Neural cell (in vitro differentiated cells): ENCODE data around the gene RAB6A. TPM values are rescaled to one million over a fixed set of nuclear protein-coding genes. Genes with fewer than 3 reads are reported as not detected.

Experiments used
- H2AFZ ChIP-seq: fragments of 200-600, 300-800 bp; sonication (generic), shearing (Covaris generic); 2 replicates; pipeline ENCODE4 v1.6.0; 2014; ENCODE audit warnings: low read depth, mild to moderate bottlenecking, antibody characterized with exemption, low read length, moderate library complexity
- H3F3A ChIP-seq: fragments of 200-600 bp; shearing (Covaris generic); 2 replicates; pipeline ENCODE4 v1.6.1; 2016; ENCODE audit warnings: mild to moderate bottlenecking, moderate library complexity, mixed read lengths, antibody characterized with exemption, low read length; ENCODE audit not compliant: insufficient read depth, poor library complexity, severe bottlenecking
- H3K27ac ChIP-seq: fragments of 200-600, 300-800 bp; sonication (generic), shearing (Covaris generic); 2 replicates; pipeline ENCODE4 v1.5.1; 2014; ENCODE audit warnings: mild to moderate bottlenecking, low read length, moderate library complexity
- H3K27me3 ChIP-seq: fragments of 300-800, 200-600 bp; sonication (generic), shearing (Covaris generic); 2 replicates; pipeline ENCODE4 v1.6.0; 2014; ENCODE audit warnings: mild to moderate bottlenecking, low read depth, low read length, moderate library complexity; ENCODE audit not compliant: insufficient read depth
- H3K36me3 ChIP-seq: fragments of 300-800, 200-600 bp; sonication (generic), shearing (Covaris generic); 2 replicates; pipeline ENCODE4 v1.5.1; 2014; ENCODE audit warnings: mild to moderate bottlenecking, antibody characterized with exemption, low read length, moderate library complexity; ENCODE audit not compliant: insufficient read depth
- H3K4me2 ChIP-seq: fragments of 300-800, 200-600 bp; sonication (generic), shearing (Covaris generic); 2 replicates; pipeline ENCODE4 v1.6.0; 2014; ENCODE audit warnings: mild to moderate bottlenecking, low read length
- H3K4me3 ChIP-seq: fragments of 300-800, 200-600 bp; sonication (generic), shearing (Covaris generic); 2 replicates; pipeline ENCODE4 v1.5.1; 2014; ENCODE audit warnings: mild to moderate bottlenecking, low read length, moderate library complexity
- H3K79me2 ChIP-seq: fragments of 200-600 bp; shearing (Covaris generic); replicated peaks from 2 replicates; pipeline ENCODE4 v1.6.0; 2014; ENCODE audit warnings: mild to moderate bottlenecking, low read length, moderate library complexity; ENCODE audit not compliant: insufficient read depth
- H3K9ac ChIP-seq: fragments of 300-800, 200-600 bp; sonication (generic), shearing (Covaris generic); 2 replicates; pipeline ENCODE4 v1.6.1; 2016; ENCODE audit warnings: mild to moderate bottlenecking, low read length, mixed read lengths
- H3K9me2 ChIP-seq: fragments of 200-600 bp; shearing (Covaris generic); 2 replicates; pipeline ENCODE4 v1.6.1; 2016; ENCODE audit warnings: mild to moderate bottlenecking, low read length, mixed read lengths; ENCODE audit not compliant: insufficient read depth
- H3K9me3 ChIP-seq: fragments of 200-600, 300-800 bp; sonication (generic), shearing (Covaris generic); 2 replicates; pipeline ENCODE4 v1.6.1; 2016; ENCODE audit warnings: mild to moderate bottlenecking, mixed run types, low read length, moderate library complexity, mixed read lengths
- H4K20me1 ChIP-seq: fragments of 200-600 bp; shearing (Covaris generic); 2 replicates; pipeline ENCODE4 v1.6.1; 2016; ENCODE audit warnings: mild to moderate bottlenecking, mixed run types; ENCODE audit not compliant: insufficient read depth
- CTCF ChIP-seq: fragments of 450-650 bp; IDR thresholded peaks from 2 replicates; pipeline ENCODE4 v1.5.1; 2014; ENCODE audit warnings: antibody characterized with exemption, mild to moderate bottlenecking, moderate library complexity; ENCODE audit not compliant: poor library complexity, severe bottlenecking
- EP300 ChIP-seq: fragments of 450-650 bp; conservative IDR thresholded peaks from 2 replicates; pipeline ENCODE4 v1.6.1; 2014; ENCODE audit warnings: antibody characterized with exemption, mild to moderate bottlenecking, moderate library complexity; ENCODE audit not compliant: poor library complexity, severe bottlenecking
- EZH2 ChIP-seq: fragments of 200-600, 300-800 bp; shearing (Covaris generic), sonication (generic); IDR thresholded peaks from 2 replicates; pipeline ENCODE4 v1.6.1; 2014; ENCODE audit warnings: antibody characterized with exemption, low read length, borderline replicate concordance, mild to moderate bottlenecking; ENCODE audit not compliant: insufficient read depth, poor library complexity, severe bottlenecking
- MXI1 ChIP-seq: fragments of 450-650 bp; conservative IDR thresholded peaks from 2 replicates; pipeline ENCODE4 v1.6.1; 2014; ENCODE audit warnings: antibody characterized with exemption, mild to moderate bottlenecking; ENCODE audit not compliant: poor library complexity, severe bottlenecking
- POLR2AphosphoS5 ChIP-seq: IDR thresholded peaks from 2 replicates; pipeline ENCODE4 v1.6.1; 2012
- RAD21 ChIP-seq: fragments of 450-650 bp; conservative IDR thresholded peaks from 2 replicates; pipeline ENCODE4 v1.6.1; 2014; ENCODE audit warnings: antibody characterized with exemption, mild to moderate bottlenecking, moderate library complexity
- REST ChIP-seq: IDR thresholded peaks from 2 replicates; pipeline ENCODE4 v1.6.1; 2012; ENCODE audit warnings: borderline replicate concordance
- SMC3 ChIP-seq: fragments of 450-650 bp; conservative IDR thresholded peaks from 2 replicates; pipeline ENCODE4 v1.6.1; 2014; ENCODE audit warnings: antibody characterized with exemption, mild to moderate bottlenecking, moderate library complexity; ENCODE audit not compliant: poor library complexity
- TAF1 ChIP-seq: IDR thresholded peaks from 2 replicates; pipeline ENCODE4 v1.6.1; 2012; ENCODE audit warnings: low read depth
- polyA plus RNA-seq: library from polyadenylated mRNA; depleted of rRNA; stranded (reverse); fragments of >200 nt; gene quantifications from 2 replicates; pipeline ENCODE4 v1.2.3, GENCODE V29; 2014

The RAB6A gene
- polyA plus RNA-seq, 1 donor from 2014 or later: 155 TPM

GRCh38 chr11:73757598-73757997, 3.3 kb downstream of the RAB6A start:
- Histone ChIP-seq H2AFZ (no peak overlapping the region), H3K79me2 (peaks cover 73% of the 10 kb centered on the region), H3F3A (no peaks in the 10 kb centered on the region), H3K9ac (peak overlapping the region; percentile 89), H3K9me3 (no peaks in the 10 kb centered on the region), H3K36me3 (no peaks in the 10 kb centered on the region), H3K4me3 (peak overlapping the region; percentile 67), H3K4me2 (peak overlapping the region; percentile 89), H3K27ac (peak overlapping the region; percentile 87), H3K9me2 (no peaks in the 10 kb centered on the region), H3K27me3 (no peaks in the 10 kb centered on the region), H4K20me1 (peaks cover 14% of the 10 kb centered on the region)
- no peak for TF ChIP-seq CTCF
- no peak for TF ChIP-seq MXI1
- no peak for TF ChIP-seq TAF1
- TF ChIP-seq EZH2: no peak
- TF ChIP-seq POLR2AphosphoS5: no peak
- no peak for TF ChIP-seq SMC3
- TF ChIP-seq RAD21: no peak
- no peak for TF ChIP-seq REST
- no peak for TF ChIP-seq EP300

GRCh38 chr11:73755670-73756069, 5.2 kb downstream of the RAB6A start:
- Histone ChIP-seq H3F3A (no peaks in the 10 kb centered on the region), H3K79me2 (peaks cover 92% of the 10 kb centered on the region), H4K20me1 (peaks cover 27% of the 10 kb centered on the region), H3K27ac (no peak overlapping the region), H2AFZ (no peak overlapping the region), H3K9me2 (no peaks in the 10 kb centered on the region), H3K36me3 (no peaks in the 10 kb centered on the region), H3K9ac (no peak overlapping the region), H3K27me3 (no peaks in the 10 kb centered on the region), H3K4me3 (no peak overlapping the region), H3K4me2 (no peak overlapping the region), H3K9me3 (no peaks in the 10 kb centered on the region)
- TF ChIP-seq CTCF: no peak
